SK-N-SH treated with all-trans-retinoic acid at 6 μM for 48 hours (cell line): Measurements from ENCODE around the gene TDO2.

Source experiments
- ARNTL ChIP-seq: fragments of 450-650 bp; formaldehyde crosslinking; IDR thresholded peaks from 2 replicates; pipeline ENCODE4 v1.5.0; 2020; ENCODE audit warnings: low read depth, mild to moderate bottlenecking, moderate library complexity, borderline replicate concordance
- BACH2 ChIP-seq: fragments of 250-450 bp; sonication (Bioruptor Pico); IDR thresholded peaks from 2 replicates; pipeline ENCODE4 v1.9.0; 2021; ENCODE audit warnings: mild to moderate bottlenecking, borderline replicate concordance
- ESRRG ChIP-seq: fragments of 250-450 bp; sonication (Bioruptor Pico); IDR thresholded peaks from 2 replicates; pipeline ENCODE4 v1.6.1; 2021; ENCODE audit warnings: mild to moderate bottlenecking
- RARB ChIP-seq: fragments of 250-450 bp; sonication (Bioruptor Pico); IDR thresholded peaks from 2 replicates; pipeline ENCODE4 v1.8.0; 2021; ENCODE audit warnings: mild to moderate bottlenecking, moderate library complexity
- TCF4 ChIP-seq: fragments of 250-450 bp; sonication (Bioruptor Pico); IDR thresholded peaks from 2 replicates; pipeline ENCODE4 v1.8.0; 2021; ENCODE audit warnings: mild to moderate bottlenecking, moderate library complexity, borderline replicate concordance
- ZFP30 ChIP-seq: fragments of 450-650 bp; formaldehyde crosslinking; IDR thresholded peaks from 2 replicates; pipeline ENCODE4 v1.5.0; 2022; ENCODE audit warnings: mild to moderate bottlenecking, moderate library complexity
- ZNF565 ChIP-seq: fragments of 450-650 bp; formaldehyde crosslinking; conservative IDR thresholded peaks from 2 replicates; pipeline ENCODE4 v1.5.0; 2020; ENCODE audit warnings: low read depth, mild to moderate bottlenecking, moderate library complexity
- TF ChIP-seq, protein P1 (sequence below): fragments of 250-450 bp; sonication (Bioruptor Pico); IDR thresholded peaks from 2 replicates; pipeline ENCODE4 v1.8.0; 2021; ENCODE audit warnings: low read depth, mild to moderate bottlenecking, moderate library complexity, borderline replicate concordance
- TF ChIP-seq, protein P2 (sequence below): fragments of 250-450 bp; sonication (Bioruptor Pico); IDR thresholded peaks from 2 replicates; pipeline ENCODE4 v1.8.0; 2020; ENCODE audit warnings: mild to moderate bottlenecking, moderate library complexity, borderline replicate concordance
- TF ChIP-seq, protein P3 (sequence below): fragments of 250-450 bp; sonication (Bioruptor Pico); IDR thresholded peaks from 2 replicates; pipeline ENCODE4 v1.5.1; 2020; ENCODE audit warnings: low read depth, mild to moderate bottlenecking, moderate library complexity
- TF ChIP-seq, protein P4 (sequence below): fragments of 250-450 bp; sonication (Bioruptor Pico); IDR thresholded peaks from 2 replicates; pipeline ENCODE4 v1.5.1; 2021; ENCODE audit warnings: mild to moderate bottlenecking, moderate library complexity

DNA sequence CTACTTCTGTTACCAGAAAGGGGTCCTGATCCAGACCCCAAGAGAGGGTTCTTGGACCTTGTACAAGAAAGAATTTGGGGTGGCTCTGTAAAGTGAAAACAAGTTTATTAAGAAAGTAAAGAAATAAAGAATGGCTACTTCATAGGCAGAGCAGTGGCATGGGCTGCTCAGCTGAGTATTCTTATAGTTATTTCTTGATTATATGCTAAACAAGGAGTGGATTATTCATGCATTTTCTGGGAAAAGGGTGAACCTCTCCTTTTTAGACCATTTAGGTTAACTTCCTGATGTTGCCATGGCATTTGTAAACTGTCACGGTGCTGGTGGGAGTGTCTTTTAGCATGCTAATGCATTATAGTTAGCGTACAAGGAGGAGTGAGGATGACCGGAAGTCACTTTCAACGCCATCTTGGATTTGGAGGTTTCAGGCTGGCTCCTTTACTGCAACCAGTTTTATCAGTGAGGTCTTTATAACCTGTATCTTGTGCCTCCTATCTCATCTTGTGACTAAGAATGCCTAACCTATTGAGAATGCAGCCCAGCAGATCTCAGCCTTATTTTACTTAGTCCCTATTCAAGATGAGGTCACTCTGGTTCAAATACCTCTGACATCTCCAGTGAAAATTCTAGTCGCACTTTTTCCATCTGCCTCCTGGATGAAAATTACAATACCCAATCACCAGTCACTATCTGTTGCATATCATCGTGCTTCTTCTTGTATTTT lies 15.5 kb upstream of the TDO2 start:
- TF ChIP-seq ZNF565 (CRISPR knock-in tag): no peak
- TF ChIP-seq ESRRG (CRISPR knock-in tag): no peak
- TF ChIP-seq, protein P1, sequence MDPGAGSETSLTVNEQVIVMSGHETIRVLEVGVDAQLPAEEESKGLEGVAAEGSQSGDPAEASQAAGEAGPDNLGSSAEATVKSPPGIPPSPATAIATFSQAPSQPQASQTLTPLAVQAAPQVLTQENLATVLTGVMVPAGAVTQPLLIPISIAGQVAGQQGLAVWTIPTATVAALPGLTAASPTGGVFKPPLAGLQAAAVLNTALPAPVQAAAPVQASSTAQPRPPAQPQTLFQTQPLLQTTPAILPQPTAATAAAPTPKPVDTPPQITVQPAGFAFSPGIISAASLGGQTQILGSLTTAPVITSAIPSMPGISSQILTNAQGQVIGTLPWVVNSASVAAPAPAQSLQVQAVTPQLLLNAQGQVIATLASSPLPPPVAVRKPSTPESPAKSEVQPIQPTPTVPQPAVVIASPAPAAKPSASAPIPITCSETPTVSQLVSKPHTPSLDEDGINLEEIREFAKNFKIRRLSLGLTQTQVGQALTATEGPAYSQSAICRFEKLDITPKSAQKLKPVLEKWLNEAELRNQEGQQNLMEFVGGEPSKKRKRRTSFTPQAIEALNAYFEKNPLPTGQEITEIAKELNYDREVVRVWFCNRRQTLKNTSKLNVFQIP (CRISPR knock-in tag): no peak
- TF ChIP-seq, protein P2, sequence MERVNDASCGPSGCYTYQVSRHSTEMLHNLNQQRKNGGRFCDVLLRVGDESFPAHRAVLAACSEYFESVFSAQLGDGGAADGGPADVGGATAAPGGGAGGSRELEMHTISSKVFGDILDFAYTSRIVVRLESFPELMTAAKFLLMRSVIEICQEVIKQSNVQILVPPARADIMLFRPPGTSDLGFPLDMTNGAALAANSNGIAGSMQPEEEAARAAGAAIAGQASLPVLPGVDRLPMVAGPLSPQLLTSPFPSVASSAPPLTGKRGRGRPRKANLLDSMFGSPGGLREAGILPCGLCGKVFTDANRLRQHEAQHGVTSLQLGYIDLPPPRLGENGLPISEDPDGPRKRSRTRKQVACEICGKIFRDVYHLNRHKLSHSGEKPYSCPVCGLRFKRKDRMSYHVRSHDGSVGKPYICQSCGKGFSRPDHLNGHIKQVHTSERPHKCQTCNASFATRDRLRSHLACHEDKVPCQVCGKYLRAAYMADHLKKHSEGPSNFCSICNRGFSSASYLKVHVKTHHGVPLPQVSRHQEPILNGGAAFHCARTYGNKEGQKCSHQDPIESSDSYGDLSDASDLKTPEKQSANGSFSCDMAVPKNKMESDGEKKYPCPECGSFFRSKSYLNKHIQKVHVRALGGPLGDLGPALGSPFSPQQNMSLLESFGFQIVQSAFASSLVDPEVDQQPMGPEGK (CRISPR knock-in tag): no peak
- TF ChIP-seq BACH2 (CRISPR knock-in tag): no peak
- TF ChIP-seq, protein P3, sequence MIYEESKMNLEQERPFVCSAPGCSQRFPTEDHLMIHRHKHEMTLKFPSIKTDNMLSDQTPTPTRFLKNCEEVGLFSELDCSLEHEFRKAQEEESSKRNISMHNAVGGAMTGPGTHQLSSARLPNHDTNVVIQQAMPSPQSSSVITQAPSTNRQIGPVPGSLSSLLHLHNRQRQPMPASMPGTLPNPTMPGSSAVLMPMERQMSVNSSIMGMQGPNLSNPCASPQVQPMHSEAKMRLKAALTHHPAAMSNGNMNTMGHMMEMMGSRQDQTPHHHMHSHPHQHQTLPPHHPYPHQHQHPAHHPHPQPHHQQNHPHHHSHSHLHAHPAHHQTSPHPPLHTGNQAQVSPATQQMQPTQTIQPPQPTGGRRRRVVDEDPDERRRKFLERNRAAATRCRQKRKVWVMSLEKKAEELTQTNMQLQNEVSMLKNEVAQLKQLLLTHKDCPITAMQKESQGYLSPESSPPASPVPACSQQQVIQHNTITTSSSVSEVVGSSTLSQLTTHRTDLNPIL (CRISPR knock-in tag): no peak
- no peak for TF ChIP-seq ZFP30 (CRISPR knock-in tag)
- TF ChIP-seq, protein P4, sequence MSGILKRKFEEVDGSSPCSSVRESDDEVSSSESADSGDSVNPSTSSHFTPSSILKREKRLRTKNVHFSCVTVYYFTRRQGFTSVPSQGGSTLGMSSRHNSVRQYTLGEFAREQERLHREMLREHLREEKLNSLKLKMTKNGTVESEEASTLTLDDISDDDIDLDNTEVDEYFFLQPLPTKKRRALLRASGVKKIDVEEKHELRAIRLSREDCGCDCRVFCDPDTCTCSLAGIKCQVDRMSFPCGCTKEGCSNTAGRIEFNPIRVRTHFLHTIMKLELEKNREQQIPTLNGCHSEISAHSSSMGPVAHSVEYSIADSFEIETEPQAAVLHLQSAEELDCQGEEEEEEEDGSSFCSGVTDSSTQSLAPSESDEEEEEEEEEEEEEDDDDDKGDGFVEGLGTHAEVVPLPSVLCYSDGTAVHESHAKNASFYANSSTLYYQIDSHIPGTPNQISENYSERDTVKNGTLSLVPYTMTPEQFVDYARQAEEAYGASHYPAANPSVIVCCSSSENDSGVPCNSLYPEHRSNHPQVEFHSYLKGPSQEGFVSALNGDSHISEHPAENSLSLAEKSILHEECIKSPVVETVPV (CRISPR knock-in tag): no peak
- no peak for TF ChIP-seq RARB (CRISPR knock-in tag)
- no peak for TF ChIP-seq ARNTL
- TF ChIP-seq TCF4: no peak
